C4-2B (cell line): ENCODE results near the gene STK16.

Experiments
- ZFX ChIP-seq: fragments of 450-650 bp; IDR thresholded peaks from 2 replicates; pipeline ENCODE4 v1.6.1; 2017
- TF ChIP-seq, protein P1 (sequence below): fragments of 450-650 bp; conservative IDR thresholded peaks from 2 replicates; pipeline ENCODE4 v1.5.1; 2017; ENCODE audit warnings: mild to moderate bottlenecking

DNA sequence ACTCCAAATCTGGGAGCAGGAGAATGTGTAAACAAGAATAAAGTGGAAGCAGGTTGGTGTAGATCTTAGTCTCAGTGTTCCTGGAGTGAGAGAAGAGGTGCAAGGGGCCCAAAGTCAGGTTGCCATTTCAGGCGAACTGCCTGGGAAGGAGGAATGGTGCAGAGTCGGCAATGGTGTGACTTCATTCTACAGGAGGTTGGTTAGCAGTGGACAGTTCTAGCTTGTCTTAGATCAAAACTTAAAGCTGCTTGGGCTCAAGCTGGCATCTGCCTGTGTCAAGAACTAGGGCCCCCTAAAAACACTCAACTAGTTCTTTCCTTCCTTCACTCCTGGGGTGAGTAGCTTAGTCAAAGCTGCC, 3.5 kb downstream of the STK16 start:
- TF ChIP-seq, protein P1, sequence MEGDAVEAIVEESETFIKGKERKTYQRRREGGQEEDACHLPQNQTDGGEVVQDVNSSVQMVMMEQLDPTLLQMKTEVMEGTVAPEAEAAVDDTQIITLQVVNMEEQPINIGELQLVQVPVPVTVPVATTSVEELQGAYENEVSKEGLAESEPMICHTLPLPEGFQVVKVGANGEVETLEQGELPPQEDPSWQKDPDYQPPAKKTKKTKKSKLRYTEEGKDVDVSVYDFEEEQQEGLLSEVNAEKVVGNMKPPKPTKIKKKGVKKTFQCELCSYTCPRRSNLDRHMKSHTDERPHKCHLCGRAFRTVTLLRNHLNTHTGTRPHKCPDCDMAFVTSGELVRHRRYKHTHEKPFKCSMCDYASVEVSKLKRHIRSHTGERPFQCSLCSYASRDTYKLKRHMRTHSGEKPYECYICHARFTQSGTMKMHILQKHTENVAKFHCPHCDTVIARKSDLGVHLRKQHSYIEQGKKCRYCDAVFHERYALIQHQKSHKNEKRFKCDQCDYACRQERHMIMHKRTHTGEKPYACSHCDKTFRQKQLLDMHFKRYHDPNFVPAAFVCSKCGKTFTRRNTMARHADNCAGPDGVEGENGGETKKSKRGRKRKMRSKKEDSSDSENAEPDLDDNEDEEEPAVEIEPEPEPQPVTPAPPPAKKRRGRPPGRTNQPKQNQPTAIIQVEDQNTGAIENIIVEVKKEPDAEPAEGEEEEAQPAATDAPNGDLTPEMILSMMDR: no peak
- no peak for TF ChIP-seq ZFX
